Gastroesophageal sphincter (tissue), 4 donors: ENCODE data around the gene TSPYL4. TPM values are rescaled to one million over a fixed set of nuclear protein-coding genes. Genes with fewer than 3 reads are reported as not detected.
A peak's percentile ranks its signal among the peaks of the same experiment; 100 is the strongest.

ENCODE experiments used
- ATAC-seq: fragments of 150-250 bp; one replicate; pipeline ENCODE4 v1.9.1; 2016; ENCODE audit warnings: mild to moderate bottlenecking, moderate library complexity
- H3K27ac ChIP-seq, 4 donors: fragments of 200-600 bp; sonication (generic) in 3 of 4; 1 replicate in 3 of 4; 2 replicates in 1 of 4; pipeline ENCODE4 v1.5.1; 2016 to 2019
- H3K27me3 ChIP-seq: fragments of 200-600 bp; sonication (generic); one replicate; pipeline ENCODE4 v1.5.1; 2019
- H3K36me3 ChIP-seq, 2 donors: fragments of 200-600 bp; sonication (generic); one replicate each; pipeline ENCODE4 v1.5.1; 2019; ENCODE audit warnings: control low read depth in 1 of 2
- H3K4me1 ChIP-seq, 3 donors: fragments of 200-600 bp; sonication (generic); 1 replicate in 2 of 3; 2 replicates in 1 of 3; pipeline ENCODE4 v1.5.1; 2016 to 2019; ENCODE audit warnings: control low read depth in 2 of 3
- H3K4me3 ChIP-seq, 2 donors: fragments of 200-600 bp; sonication (generic); one replicate each; pipeline ENCODE4 v1.5.1; 2019; ENCODE audit warnings: mild to moderate bottlenecking in 1 of 2, moderate library complexity in 1 of 2
- H3K9me3 ChIP-seq, 3 donors: fragments of 200-600 bp; sonication (generic); one replicate each; pipeline ENCODE4 v1.5.1; 2017 to 2019; ENCODE audit warnings: control low read depth in 2 of 3
- CTCF ChIP-seq, 4 experiments: fragments of 200-600 bp in 2 of 4; fragments of 450-650 bp in 2 of 4; sonication (generic) in 1 of 4; IDR thresholded peaks; one replicate each; pipeline ENCODE4 v1.5.1; 2017 to 2019; ENCODE audit warnings: antibody characterized with exemption in 4 of 4, mild to moderate bottlenecking in 2 of 4, moderate library complexity in 2 of 4
- EP300 ChIP-seq: sonication (generic); formaldehyde crosslinking; IDR thresholded peaks from one replicate; pipeline ENCODE4 v1.6.1; 2017; ENCODE audit warnings: antibody characterized with exemption, mild to moderate bottlenecking
- POLR2A ChIP-seq, 2 donors: fragments of 450-650 bp; IDR thresholded peaks; one replicate each; pipeline ENCODE4 v1.6.1; 2017; ENCODE audit warnings: antibody characterized with exemption in 2 of 2, mild to moderate bottlenecking in 2 of 2, moderate library complexity in 1 of 2
- POLR2AphosphoS5 ChIP-seq: sonication (generic); formaldehyde crosslinking; IDR thresholded peaks from one replicate; pipeline ENCODE4 v1.6.1; 2017; ENCODE audit warnings: antibody characterized with exemption
- WGBS, 2 donors: methylation state at CpG; one replicate each; pipeline ENCODE4 v1.1.5; 2018; ENCODE audit warnings: low coverage in 1 of 2; 5-methylcytosine and 5-hydroxymethylcytosine counted together
- total RNA-seq, 4 donors: library from RNA; depleted of rRNA; stranded (reverse); fragments of >200 nt; gene quantifications; one replicate each; pipeline ENCODE4 v1.1.0, GENCODE V29; 2016

TSPYL4 gene
- total RNA-seq, 4 donors from 2014 or later, result 19.1 to 28.5 (median 20.0) TPM

GRCh38 chr6:116271149-116271708 lies 17.4 kb upstream of the TSPYL4 start:
- Histone ChIP-seq H3K9me3 (no peaks in the 10 kb centered on the region), H3K27ac (no peak overlapping the region), H3K27me3 (no peaks in the 10 kb centered on the region), H3K4me3 (no peak overlapping the region), H3K36me3 (peaks cover 0 to 19% of the 10 kb centered on the region in 2 donors), H3K4me1 (peaks cover 0 to 57% (median 4%) of the 10 kb centered on the region in 3 donors)
- ATAC-seq, result no peak
- 10 to 57% methylated on average over 2 of the region's 2 CpGs for WGBS, 2 donors
- TF ChIP-seq CTCF (IDR thresholded peaks at IDR 0.05) (no peak), EP300 (no peak), POLR2A (IDR thresholded peaks at IDR 0.05) (no peak), POLR2AphosphoS5 (no peak)

- 15 to 25% methylated on average over 3 of the region's 3 CpGs for WGBS, 2 donors
- TF ChIP-seq EP300, result no peak
- peak; percentile 60 to 75 (median 66) for TF ChIP-seq CTCF (IDR thresholded peaks at IDR 0.05)
- TF ChIP-seq POLR2A (IDR thresholded peaks at IDR 0.05), result no peak
- no peak for TF ChIP-seq POLR2AphosphoS5
- Histone ChIP-seq H3K9me3 (peaks cover 0 to under 1% (median 0%) of the 10 kb centered on the region in 3 donors), H3K4me1 (peaks cover 0 to 41% (median 0%) of the 10 kb centered on the region in 3 donors), H3K4me3 (no peak overlapping the region), H3K27ac (no peak overlapping the region), H3K36me3 (peaks cover 0 to 19% of the 10 kb centered on the region in 2 donors), H3K27me3 (no peaks in the 10 kb centered on the region)
- ATAC-seq, result no peak
Observed at GRCh38 chr6:116268589-116269293, 14.9 kb upstream of the TSPYL4 start.

- H3K4me1 ChIP-seq, result peaks cover 0 to 34% (median 0%) of the 10 kb centered on the region in 3 donors
- TF ChIP-seq POLR2A (IDR thresholded peaks at IDR 0.05) (no peak), POLR2AphosphoS5 (no peak), EP300 (no peak), CTCF (IDR thresholded peaks at IDR 0.05) (no peak)
- H3K36me3 ChIP-seq, result peaks cover 0 to 13% of the 10 kb centered on the region in 2 donors
- no peak overlapping the region for H3K27ac ChIP-seq
- WGBS, 2 donors, result 45 to 50% methylated on average over 3 of the region's 3 CpGs
- peaks cover 0 to 8% (median 0%) of the 10 kb centered on the region in 3 donors for H3K9me3 ChIP-seq
- no peak overlapping the region for H3K4me3 ChIP-seq
- H3K27me3 ChIP-seq, result no peaks in the 10 kb centered on the region
- ATAC-seq, result no peak
Observed at GRCh38 chr6:116267836-116268588, 14.1 kb upstream of the TSPYL4 start.

GRCh38 chr6:116266803-116267202 lies 12.9 kb upstream of the TSPYL4 start:
- Histone ChIP-seq H3K27me3 (no peaks in the 10 kb centered on the region), H3K36me3 (peaks cover 0 to 13% of the 10 kb centered on the region in 2 donors), H3K4me3 (no peak overlapping the region), H3K4me1 (peaks cover 0 to 21% (median 0%) of the 10 kb centered on the region in 3 donors), H3K27ac (no peak overlapping the region), H3K9me3 (peaks cover 0 to 11% (median 0%) of the 10 kb centered on the region in 3 donors)
- no peak for ATAC-seq
- TF ChIP-seq POLR2A (IDR thresholded peaks at IDR 0.05) (no peak), CTCF (IDR thresholded peaks at IDR 0.05) (no peak), EP300 (no peak), POLR2AphosphoS5 (no peak)
